GM21737 (cell line): ENCODE results near the gene ATP10B.

Experiments
- ATAC-seq: cut with Tn5 transposase; IDR thresholded peaks from one replicate; pipeline ENCODE4 v1.9.1; 2021; ENCODE audit warnings: mild to moderate bottlenecking, moderate library complexity; ENCODE audit not compliant: unreplicated experiment

ATP10B gene

GRCh38 chr5:160640406-160640805 lies 211.6 kb downstream of the ATP10B start:
- ATAC-seq = no peak

- ATAC-seq = no peak
Observed at GRCh38 chr5:160638161-160638742, 213.8 kb downstream of the ATP10B start.

GRCh38 chr5:160637357-160638090 lies 214.5 kb downstream of the ATP10B start:
- no peak for ATAC-seq

- no peak for ATAC-seq
Observed at GRCh38 chr5:160635663-160636062, 216.3 kb downstream of the ATP10B start.

GRCh38 chr5:160635046-160635445 lies 217.0 kb downstream of the ATP10B start:
- no peak for ATAC-seq

GRCh38 chr5:160629003-160629402 lies 223.0 kb downstream of the ATP10B start:
- no peak for ATAC-seq

GRCh38 chr5:160628619-160628968 lies 223.4 kb downstream of the ATP10B start:
- ATAC-seq = no peak

- ATAC-seq = no peak
Observed at GRCh38 chr5:160627921-160628618, 223.9 kb downstream of the ATP10B start.

GRCh38 chr5:160626322-160626721 lies 225.7 kb downstream of the ATP10B start:
- ATAC-seq = no peak

- no peak for ATAC-seq
Observed at GRCh38 chr5:160621526-160621925, 230.5 kb downstream of the ATP10B start.

GRCh38 chr5:160620401-160620800 lies 231.6 kb downstream of the ATP10B start:
- ATAC-seq = no peak

GRCh38 chr5:160619381-160619780 lies 232.6 kb downstream of the ATP10B start:
- ATAC-seq = no peak

GRCh38 chr5:160618286-160618685 lies 233.7 kb downstream of the ATP10B start:
- no peak for ATAC-seq

GRCh38 chr5:160616712-160617497 lies 235.1 kb downstream of the ATP10B start:
- no peak for ATAC-seq

- ATAC-seq = no peak
Observed at GRCh38 chr5:160614136-160614535, 237.9 kb downstream of the ATP10B start.

- no peak for ATAC-seq
Observed at GRCh38 chr5:160605266-160605665, 246.7 kb downstream of the ATP10B start.

- ATAC-seq = no peak
Observed at GRCh38 chr5:160604484-160604883, 247.5 kb downstream of the ATP10B start.

GRCh38 chr5:160602744-160603143 lies 249.3 kb downstream of the ATP10B start:
- no peak for ATAC-seq

- no peak for ATAC-seq
Observed at GRCh38 chr5:160601046-160601445, 251.0 kb downstream of the ATP10B start.

GRCh38 chr5:160573318-160573717 lies 278.7 kb downstream of the ATP10B start:
- no peak for ATAC-seq

GRCh38 chr5:160567031-160567705 lies 284.8 kb downstream of the ATP10B start:
- ATAC-seq = no peak
